Activated T-cell treated with anti-CD3 and anti-CD28 coated beads for 4 hours (primary cell): ENCODE measurements around the gene SYTL3.
"Not testable (repeated sequence)": the region's sequence is repeated elsewhere in the genome, so short reads cannot be mapped to it uniquely, and the experiment has no call there.

Experiments used
- DNase-seq: peaks from one replicate; pipeline ENCODE4 v3.0.0-alpha.2; 2020

Gene SYTL3, protein sequence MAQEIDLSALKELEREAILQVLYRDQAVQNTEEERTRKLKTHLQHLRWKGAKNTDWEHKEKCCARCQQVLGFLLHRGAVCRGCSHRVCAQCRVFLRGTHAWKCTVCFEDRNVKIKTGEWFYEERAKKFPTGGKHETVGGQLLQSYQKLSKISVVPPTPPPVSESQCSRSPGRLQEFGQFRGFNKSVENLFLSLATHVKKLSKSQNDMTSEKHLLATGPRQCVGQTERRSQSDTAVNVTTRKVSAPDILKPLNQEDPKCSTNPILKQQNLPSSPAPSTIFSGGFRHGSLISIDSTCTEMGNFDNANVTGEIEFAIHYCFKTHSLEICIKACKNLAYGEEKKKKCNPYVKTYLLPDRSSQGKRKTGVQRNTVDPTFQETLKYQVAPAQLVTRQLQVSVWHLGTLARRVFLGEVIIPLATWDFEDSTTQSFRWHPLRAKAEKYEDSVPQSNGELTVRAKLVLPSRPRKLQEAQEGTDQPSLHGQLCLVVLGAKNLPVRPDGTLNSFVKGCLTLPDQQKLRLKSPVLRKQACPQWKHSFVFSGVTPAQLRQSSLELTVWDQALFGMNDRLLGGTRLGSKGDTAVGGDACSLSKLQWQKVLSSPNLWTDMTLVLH

DNA sequence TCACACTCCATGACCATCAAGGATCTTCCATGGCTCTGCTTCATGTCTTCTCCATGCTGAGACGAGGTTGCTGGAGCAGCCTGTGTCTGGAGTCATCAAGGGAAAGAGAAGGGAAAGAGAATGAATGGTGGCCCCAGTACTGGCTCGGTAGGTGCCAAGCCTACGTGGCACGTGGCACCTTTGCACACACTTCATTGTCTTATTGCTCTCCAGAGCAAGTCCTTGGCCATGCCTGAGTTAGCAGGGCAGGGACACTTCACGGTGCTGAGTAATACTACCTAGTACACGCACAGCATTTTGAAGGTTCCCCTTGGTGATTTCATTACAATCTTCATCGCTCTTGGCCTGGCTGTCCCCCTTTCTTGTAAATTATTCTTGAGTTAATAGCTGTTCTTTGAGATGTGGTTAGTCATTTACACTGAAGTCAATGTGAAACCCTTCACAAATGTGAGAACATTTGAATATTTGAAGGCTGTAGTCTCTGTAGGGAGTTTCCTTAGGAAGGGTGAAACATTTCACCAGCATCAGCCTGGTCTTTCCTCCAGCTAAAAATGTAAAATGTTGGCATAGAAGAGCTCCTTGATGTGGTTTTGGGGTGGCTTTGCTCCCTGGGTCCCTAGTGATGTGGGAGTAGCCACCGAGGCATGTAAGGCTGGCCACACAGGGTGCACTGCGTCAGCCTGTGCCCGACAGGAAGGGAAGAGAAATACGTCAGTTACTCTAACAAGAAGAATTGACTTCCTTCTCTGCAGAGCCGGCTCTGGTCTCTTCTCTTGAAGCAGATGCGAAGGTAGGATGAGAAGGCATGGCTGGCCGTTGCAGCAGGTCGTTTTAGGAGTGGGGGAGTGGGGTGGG is at the start of gene SYTL3:
Gene SYTL3 (plus strand): TSS at position 766 of the 855 bp plus-strand sequence. CDS start 13,215 bp downstream, outside the sequence.
- DNase-seq, result no peak

DNA sequence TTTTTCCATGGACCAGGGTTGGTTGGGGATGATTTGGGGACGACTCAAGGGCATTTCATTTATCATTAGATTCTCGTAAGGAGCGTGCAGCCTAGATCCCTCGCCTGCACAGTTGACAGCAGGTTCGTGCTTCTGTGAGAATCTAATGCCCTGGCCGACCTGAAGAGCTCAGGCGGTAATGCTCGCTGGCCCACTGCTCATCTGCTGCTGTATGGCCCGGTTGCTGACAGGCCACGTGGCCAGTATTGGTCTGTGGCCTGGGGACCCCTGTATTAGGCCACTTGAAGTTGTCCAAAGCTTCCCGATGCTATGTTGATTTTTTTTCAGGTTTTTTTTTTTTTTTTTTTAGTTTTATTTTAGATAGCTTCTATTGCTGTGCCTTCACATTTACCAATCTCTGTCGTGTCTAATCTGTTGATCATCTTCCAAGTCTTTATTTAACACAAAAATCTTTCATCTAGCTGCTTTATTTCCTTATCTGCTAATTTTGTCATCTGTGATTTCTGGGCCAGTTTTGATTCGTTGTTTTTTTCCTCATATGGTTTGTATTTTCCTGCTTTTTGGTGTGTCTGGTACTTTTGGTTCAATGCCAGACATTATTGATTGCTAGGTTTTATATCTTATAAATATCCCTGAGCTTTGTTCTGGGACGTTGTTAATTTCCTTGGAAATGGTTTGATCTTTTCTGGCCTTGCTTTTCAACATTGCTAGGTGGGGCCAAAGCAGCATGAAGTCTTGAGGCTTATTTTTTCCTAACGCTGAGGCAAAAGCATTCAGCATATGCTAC is 46.4 kb upstream of the SYTL3 start:
- DNase-seq, result no peak

DNA sequence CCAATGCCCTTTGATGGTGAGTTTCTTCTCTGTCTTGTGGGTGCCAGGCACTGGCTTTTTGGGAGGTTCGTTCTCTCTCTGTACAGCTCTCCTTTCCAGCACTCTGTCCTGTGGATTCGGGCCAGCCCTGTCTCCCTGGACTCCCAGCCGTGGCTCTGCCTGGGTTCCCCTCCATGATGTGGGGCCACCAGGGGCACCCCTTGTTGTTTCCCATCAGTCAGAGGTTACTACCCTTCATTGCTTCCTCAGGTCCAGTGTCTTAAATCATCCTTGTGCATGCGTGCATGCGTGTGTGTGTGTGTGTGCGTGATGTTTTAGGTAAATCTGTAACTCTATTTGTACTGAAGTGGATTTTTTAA is 45.8 kb upstream of the SYTL3 start:
- DNase-seq, result no peak

DNA sequence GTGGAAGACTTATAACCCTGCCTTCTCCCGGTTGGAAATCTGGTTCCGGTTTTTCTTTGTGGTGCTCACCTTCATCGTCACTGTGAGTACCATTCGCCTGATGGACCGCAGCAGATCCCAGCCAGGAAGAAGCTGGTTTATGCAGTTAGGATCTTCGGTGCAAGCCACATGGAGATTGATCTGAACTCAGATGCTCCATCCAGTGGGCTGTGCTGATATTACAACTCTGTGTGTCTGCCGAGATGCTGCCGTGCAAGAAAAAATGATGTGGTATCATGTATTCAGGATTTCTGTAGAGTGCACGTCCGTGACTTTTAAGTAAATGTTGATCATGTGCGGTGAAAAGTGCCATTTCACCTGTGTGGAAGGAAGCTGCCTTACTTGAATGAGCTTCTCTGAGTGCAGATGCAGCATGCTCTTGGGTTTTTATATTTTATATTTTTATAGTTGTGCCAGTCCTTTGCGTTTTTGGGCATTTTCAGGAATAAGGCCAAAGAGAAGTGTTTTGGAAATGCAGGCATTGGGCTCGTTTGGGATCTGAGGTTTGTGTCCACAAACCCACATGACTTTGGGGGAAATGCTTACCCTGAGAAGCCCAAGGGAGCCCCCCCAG is 44.5 kb upstream of the SYTL3 start:
- peak; percentile 41 for DNase-seq

DNA sequence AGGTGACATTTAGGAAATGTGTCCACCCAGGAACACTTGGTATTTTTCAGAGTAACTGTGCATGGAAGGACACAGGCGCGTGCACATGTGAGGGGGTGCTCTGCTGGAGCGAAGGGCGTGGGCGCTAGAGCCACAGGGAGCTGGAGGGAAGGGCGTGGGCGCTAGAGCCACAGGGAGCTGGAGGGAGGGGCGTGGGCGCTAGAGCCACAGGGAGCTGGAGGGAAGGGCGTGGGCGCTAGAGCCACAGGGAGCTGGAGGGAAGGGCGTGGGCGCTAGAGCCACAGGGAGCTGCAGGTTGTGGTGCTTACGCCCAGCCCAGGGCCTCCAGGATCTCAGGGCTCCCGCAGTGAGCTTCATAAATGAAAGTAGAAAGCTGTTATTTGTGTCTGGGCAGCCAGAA is 43.8 kb upstream of the SYTL3 start:
- DNase-seq, result not testable (repeated sequence)

DNA sequence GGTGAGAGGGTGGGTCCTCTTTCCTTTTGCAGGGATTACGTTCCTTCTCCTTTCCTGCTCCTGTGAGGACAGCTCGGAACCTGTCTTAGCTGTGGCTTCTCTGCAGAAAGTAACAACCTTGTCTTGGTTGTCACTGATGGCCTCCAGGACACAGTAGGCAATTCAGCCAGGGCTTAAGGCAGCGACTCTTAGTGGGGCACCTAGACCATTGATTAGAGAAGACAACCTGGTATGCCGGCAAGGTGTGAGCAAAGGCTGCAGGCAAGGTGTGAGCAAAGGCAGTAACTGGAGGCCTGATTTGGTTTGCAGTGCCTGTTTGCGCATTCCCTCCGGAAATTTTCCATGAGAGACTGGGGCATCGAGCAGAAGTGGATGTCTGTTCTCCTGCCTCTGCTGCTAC is 42.9 kb upstream of the SYTL3 start:
- no peak for DNase-seq

DNA sequence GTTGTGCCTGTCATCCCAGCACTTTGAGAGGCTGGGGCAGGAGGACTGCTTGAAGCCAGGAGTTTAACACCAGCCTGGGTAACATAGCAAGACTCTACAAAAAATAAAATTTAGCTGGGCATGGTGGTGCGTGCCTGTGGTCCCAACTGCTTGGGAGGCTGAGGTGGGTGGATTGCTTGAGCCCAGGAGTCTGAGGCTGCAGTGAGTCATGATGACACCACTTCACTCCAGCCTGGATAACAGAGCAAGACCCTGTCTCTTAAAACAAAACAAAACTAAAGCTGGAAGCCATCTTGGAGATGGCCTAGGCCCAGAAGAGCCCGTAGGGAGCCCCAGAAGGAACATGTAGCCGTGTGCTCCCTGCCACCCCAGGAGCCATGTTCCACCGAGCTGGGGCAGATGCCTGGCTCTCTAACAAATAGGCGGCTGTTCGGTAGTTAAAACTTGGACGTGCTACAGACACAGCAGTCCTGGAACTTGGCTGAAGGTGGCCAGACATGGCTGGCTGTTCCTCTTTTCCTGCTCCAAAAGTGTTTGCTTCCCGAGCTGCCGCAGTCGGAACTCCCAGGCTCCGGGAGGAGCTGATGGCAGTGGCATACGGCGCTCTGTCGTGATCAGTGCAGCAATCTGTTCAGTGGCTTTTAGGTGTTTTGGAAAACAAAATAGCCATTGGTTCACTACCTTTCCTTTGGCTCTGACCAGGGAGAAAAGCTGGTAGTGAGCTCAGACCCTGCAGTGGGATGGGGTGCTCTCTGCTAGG is 42.3 kb upstream of the SYTL3 start:
- DNase-seq, result no peak

DNA sequence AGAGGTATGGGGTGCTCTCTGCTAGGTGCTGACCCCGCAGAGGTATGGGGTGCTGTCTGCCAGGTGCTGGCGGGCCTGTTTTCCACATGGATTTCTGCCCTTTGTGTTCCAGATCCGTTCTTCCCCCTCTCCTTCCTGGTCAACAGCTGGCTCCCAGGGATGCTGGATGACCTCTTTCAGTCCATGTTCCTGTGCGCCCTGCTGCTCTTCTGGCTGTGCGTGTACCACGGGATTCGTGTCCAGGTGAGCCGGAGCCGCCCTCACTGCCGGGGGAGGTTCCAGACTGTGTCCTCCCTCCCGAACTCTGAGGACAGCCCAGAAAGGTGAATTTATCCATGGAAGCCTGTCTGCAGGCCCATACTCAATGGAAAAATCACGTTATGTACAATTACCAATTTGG is 41.6 kb upstream of the SYTL3 start:
- DNase-seq, result no peak

DNA sequence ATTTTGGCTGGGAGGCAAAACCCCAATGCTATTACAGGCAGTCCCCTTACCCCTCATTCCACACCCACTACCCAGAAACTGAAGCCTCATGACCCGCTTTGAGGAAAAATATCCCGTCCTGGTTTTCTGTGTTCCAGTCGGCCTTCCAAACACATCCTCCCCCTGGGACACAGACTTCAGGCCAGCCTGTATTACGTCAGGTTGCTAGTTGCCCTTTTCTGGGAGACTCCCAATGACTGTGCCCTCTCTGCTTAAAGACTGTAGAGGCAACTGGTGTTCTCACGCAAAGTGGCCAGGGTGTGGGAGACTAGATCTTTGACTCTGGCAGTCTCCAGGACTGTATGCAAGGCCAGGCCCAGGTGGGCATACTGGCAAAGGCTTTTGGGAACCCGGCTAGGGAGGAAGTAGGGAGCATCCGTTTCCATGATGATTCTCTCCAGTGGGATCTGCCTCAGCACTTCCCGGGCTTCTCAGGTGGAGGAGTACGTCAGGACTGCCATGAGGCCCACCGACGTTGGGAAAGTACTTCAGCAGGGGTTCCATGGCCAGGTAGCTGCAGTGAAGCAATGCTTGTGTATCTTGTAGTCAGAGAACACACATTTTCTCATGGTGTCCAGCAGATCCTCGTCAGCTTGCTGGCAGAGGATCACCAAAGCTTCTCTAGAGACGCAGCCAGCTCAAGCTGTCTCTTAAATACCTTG is 40.2 kb upstream of the SYTL3 start:
- no peak for DNase-seq

DNA sequence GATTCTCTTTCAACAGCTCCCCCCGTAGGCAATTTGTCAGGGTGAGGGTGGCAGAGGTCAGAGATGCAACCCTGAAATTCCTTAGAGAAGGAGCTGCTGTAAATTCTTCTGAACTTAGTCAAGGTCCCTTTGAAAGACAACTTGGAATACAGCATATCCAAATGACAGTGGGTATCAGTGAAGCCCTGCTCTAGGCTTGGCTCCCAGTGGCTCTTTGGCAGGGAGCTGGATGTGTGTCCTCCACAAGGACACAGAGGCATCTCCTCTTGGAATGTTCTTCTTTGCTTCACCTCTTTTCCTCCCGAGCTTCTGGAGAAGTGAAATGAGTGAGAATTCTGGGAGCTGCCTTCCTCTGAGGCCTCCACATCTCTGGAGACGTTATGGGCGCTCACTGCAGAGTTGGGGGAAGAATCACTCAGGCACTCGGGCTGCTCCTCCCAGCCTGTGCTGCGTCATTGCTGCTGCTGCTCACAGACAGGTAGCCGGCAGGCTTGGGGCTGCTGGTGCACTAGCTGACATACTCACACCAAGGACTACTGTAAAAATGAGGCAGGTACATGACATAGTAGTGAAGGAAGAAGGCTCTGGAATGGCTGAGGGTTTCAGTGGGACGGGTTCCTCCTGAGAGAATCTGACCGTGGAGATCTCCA is 39.4 kb upstream of the SYTL3 start:
- DNase-seq, result no peak

DNA sequence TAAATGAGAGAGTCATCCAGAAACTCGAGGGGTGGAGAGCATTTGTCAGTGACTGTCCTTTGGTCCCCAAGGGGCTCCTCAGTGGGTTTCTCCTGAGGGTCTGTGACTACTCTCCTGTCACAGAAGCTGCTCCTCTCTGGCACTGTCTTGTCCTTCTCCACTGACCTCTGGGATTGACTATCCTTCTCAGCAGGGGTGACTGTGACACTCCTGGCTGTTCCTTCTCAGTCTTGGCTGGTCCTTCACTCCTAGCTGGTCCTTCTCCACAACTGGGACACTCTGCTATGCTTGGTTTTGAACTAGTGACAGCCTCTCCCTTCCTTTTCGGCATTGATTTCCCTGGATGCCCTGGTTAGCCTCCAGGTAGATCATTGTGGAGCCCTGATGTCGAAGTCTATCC is 38.8 kb upstream of the SYTL3 start:
- no peak for DNase-seq

DNA sequence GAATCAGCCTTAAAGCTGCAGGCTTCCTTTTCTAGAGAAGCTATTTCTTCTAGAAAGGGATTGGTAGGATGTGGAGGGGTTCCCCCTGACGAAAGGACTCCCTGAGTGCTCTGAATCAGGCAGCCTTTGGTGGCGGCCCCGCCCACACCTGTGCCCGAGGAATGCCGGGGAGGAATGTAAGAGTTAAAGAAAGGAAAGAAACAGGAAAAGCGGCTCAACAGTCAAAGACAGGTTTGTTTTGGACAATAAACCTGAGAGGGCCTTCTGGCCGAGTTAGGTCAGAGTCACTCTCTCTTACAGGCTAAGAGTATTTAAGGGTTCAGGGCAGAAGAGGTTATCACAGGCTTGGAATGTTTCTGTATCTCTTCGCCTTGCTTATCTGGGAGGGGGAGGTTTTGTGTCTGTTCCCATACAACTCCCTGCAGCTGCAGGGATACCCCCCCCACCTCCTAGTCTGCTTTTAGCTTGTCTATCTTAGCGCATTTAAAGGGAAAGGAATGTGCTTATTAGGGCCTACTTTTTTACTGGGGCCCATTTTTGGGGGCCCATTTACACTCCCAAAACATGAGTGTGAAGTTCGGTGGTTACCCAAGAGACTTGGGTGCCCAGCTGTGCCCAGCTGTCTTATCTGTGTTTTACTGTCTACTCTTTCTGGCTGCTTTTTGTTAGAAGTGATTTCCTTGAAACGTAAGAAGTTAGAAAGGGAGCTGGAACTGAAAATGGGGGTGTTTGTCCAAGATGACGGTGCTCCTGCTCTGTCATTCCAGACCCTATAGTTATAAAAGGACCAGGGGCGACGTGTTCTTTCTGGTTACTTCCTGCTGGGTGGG is 38.1 kb upstream of the SYTL3 start:
- DNase-seq, result no peak

DNA sequence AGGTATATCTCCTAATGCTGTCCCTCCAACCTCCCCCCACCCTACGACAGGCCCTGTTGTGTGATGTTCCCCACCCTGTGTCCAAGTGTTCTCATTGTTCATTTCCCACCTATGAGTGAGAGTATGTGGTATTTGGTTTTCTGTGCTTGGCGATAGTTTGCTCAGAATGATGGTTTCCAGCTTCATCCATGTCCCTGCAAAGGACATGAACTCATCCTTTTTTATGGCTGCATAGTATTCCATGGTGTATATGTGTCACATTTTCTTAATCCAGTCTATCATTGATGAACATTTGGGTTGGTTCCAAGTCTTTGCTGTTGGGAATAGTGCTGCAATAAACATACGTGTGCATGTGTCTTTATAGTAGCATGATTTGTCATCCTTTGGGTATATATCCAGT is 35.2 kb upstream of the SYTL3 start:
- not testable (repeated sequence) for DNase-seq

DNA sequence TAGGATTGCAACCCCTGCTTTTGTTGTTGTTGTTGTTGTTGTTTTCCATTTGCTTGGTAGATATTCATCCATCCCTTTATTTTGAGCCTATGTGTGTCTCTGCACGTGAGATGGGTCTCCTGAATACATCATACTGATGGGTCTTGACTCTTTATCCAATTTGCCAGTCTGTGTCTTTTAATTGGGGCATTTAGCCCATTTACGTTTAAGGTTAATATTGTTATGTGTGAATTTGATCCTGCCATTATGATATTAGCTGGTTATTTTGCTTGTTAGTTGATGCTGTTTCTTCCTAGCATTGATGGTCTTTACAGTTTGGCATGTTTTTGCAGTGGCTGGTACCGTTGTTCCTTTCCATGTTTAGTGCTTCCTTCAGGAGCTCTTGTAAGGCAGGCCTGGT is 31.6 kb upstream of the SYTL3 start:
- DNase-seq, result not testable (repeated sequence)

DNA sequence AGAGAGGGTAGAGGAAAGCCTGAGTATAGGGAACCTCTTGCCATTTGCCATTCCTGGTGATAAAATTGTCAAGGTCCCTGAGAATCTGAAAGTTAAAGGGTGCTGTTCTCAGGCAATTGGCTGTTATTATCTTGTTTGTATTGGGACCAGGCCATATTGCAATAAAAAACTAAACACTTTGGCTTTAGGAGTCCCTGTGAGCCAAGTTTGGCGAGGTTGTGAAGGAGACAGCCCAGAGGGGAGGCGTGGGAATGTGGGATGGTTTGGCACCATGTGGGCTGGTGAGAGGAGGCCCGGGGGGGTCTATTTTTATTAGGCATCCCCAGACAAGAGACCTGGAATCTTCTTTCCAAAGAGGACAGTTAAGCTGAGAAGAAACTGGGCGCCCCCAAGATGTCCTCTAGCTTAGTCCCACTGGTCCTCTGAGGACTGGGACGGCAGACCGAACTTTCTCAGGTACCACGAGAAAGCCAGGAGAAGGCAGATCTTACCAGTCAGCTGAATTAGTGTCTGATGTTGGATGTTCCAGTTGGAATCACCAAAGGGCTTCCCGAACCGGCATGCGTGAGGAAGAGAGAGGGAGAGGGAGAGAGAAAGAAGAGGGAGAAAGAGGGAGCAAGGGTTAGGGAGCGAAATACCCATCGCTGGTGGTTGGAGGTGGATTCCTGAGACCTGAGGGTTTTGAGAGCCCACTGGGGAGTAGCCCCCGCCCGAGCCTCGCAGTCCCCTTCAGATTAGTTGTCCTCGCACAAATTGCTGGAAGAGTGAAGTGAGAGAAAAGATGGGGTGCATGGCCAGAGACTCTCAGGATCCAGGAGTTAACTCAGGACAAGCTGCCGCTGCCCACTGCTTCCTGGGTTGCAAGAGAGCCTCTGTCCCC is 29.7 kb upstream of the SYTL3 start:
- no peak for DNase-seq

DNA sequence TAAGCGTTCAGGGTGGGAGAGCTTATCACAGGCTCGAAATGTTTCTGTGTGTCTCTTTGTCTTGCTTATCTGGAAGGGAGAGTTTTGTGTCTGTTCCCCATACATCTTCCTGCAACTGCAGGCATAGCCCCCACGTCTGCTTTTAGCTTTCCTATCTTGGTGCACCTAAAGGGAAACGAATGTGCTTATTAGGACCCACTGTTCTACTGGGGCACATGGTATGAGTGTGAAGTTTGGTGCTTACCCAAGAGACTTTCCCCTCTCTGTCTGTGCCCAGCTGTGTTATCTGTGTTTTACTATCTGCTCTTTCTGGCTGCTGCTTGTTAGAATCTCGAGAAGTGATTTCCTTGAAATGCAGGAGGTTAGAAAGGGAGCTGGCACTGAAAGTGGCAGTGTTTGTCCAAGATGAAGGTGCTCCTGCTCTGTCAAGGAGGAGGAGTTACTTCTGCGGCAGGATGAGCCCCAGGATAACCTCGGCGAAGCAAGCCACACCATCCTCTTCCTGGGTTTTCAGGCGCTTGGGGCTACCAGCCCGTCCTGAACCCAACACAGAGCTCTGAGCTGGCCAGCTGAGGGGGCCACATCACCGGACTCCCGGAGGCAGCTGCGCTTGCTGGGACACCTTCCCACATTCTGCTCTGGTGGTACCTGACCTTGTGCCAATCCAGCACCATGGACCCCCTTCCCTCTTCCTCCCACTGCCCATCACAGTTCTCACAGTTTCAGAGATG is 28.7 kb upstream of the SYTL3 start:
- no peak for DNase-seq

DNA sequence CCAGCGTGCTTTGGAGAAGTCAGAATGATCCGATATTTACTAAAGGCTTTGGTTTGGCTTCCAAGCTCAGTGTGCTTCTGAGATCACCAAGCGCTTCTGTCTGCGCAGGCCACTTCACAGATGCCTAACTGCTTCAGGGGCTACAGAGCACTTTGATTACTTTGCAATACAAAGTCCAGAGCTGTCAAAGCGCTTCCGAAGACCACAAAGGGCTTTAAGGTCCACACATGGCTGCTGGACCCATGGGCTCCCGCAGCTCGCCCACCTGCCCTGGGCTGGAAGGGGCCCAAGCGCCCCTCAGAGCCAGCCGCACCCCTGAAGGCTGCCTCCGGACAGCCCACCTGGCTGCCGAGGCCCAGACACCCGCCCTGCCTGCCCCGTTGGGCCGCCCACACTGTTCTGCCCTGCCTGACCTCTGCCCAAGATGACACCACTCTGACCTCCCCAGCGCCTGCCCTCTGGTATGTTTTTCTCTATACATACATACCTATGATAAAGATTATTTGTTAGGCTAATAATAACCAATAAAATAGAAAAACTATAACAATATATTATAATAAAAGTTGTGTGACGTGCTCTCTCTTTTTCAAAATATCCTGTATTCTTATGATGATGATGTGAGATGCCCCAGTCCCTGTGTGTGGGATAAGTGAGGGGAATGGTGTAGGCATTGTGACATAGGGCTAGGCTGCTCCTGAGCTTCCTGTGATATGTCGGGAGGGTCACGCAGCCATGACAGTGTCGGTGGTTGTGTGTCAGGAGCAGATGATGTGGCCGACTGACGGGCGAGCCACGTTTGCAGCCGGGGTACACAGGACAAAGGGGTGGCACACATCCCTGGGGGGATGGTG is 27.9 kb upstream of the SYTL3 start:
- DNase-seq, result no peak
